Lower lobe of right lung (tissue), 2 donors: ENCODE data around the gene SLC39A9. TPM values are rescaled to one million over a fixed set of nuclear protein-coding genes. Genes with fewer than 3 reads are reported as not detected.
"Not testable (repeated sequence)": the region's sequence is repeated elsewhere in the genome, so short reads cannot be mapped to it uniquely, and the experiment has no call there.

Experiments
- ATAC-seq, 2 donors: fragments of 200-7000 bp; cut with Tn5 transposase; one replicate each; pipeline ENCODE4 v1.9.1; 2020 to 2022; ENCODE audit warnings: mild to moderate bottlenecking in 2 of 2, moderate library complexity in 2 of 2
- DNase-seq: peaks from one replicate; pipeline ENCODE4 v3.0.0-alpha.2; 2020
- H3K27ac ChIP-seq: fragments of 200-600 bp; one replicate; pipeline ENCODE4 v1.8.0; 2022
- H3K27me3 ChIP-seq: fragments of 200-600 bp; one replicate; pipeline ENCODE4 v1.8.0; 2022; ENCODE audit warnings: low read depth
- H3K36me3 ChIP-seq: fragments of 200-600 bp; one replicate; pipeline ENCODE4 v1.8.0; 2022; ENCODE audit warnings: mild to moderate bottlenecking
- H3K4me1 ChIP-seq: fragments of 200-600 bp; one replicate; pipeline ENCODE4 v1.8.0; 2022
- H3K4me3 ChIP-seq: fragments of 200-600 bp; one replicate; pipeline ENCODE4 v1.8.0; 2022; ENCODE audit warnings: mild to moderate bottlenecking
- H3K9me3 ChIP-seq: fragments of 200-600 bp; one replicate; pipeline ENCODE4 v1.8.0; 2022
- intact Hi-C: fragments of 100-400 bp; cut with DNase I; formaldehyde crosslinking; loops from one replicate; pipeline ENCODE4 v1.11.0; 2022
- total RNA-seq: library from RNA; stranded (reverse); fragmentation: NEBNext Ultra II Directional; extraction: Animal tissue kit (Norgen Biotek cat#: 25700); gene quantifications from one replicate; pipeline ENCODE4 v1.2.1, GENCODE V29; 2021
- TF ChIP-seq, protein P1 (sequence below): fragments of 200-600 bp; IDR thresholded peaks from one replicate; pipeline ENCODE4 v1.8.0; 2022; ENCODE audit warnings: antibody characterized with exemption, mild to moderate bottlenecking
- donor health status: DM: no; HTN: yes; CAD: no; lungs with severe emphysema.

Gene SLC39A9
- total RNA-seq, 1 donor from 2014 or later: 49.6 TPM

DNA sequence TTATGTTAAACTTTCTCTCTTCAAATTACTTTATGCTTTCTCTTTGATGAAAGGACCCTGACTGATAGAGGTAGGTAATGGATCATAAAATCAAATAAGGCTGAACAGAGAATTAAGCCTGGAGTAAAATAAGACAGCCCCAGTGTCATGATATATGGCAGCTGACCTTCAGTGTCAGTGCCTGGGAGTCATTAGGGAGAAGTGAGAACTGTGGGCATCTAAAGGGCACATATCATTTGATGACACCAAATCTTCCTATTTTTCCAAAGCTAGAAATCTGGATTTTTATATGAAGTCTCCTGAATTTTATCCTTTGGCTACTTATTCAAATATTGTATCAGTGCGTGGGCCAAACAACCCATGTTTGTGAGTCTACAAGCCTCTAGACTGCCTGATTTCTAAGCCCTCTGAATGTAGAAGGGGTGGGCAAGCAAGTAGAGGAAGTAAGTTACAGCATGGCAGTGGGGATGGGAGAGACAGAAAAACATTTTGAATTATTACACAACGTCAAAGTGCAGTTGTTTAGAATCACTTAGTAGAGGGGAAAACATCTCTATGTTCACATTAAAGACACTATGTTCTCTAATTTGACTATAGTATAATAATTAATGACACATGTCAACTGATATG, 10.0 kb downstream of the SLC39A9 start:
- ATAC-seq: no peak
- intact Hi-C loops: no loop called here
- Histone ChIP-seq H3K4me3 (no peak overlapping the region), H3K27ac (no peak overlapping the region), H3K27me3 (no peaks in the 10 kb centered on the region), H3K36me3 (no peaks in the 10 kb centered on the region), H3K9me3 (no peaks in the 10 kb centered on the region), H3K4me1 (no peaks in the 10 kb centered on the region)
- TF ChIP-seq, protein P1, sequence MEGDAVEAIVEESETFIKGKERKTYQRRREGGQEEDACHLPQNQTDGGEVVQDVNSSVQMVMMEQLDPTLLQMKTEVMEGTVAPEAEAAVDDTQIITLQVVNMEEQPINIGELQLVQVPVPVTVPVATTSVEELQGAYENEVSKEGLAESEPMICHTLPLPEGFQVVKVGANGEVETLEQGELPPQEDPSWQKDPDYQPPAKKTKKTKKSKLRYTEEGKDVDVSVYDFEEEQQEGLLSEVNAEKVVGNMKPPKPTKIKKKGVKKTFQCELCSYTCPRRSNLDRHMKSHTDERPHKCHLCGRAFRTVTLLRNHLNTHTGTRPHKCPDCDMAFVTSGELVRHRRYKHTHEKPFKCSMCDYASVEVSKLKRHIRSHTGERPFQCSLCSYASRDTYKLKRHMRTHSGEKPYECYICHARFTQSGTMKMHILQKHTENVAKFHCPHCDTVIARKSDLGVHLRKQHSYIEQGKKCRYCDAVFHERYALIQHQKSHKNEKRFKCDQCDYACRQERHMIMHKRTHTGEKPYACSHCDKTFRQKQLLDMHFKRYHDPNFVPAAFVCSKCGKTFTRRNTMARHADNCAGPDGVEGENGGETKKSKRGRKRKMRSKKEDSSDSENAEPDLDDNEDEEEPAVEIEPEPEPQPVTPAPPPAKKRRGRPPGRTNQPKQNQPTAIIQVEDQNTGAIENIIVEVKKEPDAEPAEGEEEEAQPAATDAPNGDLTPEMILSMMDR: no peak
- DNase-seq: no peak

DNA sequence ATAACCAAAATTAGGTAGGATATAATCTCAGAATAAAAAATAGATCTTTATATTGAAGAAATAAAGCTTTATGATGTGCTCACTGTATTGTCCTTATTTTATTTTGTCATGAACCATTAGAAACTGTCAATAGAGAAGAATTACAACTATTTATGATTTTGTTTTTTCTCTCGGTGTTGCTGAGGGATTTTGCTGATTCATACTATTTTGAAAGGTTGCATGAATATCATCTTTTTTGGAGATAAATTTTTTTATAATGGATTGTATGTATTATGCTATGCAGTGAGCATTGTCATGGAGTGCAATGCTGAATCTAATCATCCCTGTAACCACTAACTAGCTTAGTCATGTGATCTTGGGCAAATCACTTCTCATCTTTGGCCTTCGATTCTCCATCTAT, 15.0 kb downstream of the SLC39A9 start:
- intact Hi-C loops: no loop called here
- Histone ChIP-seq H3K9me3 (no peaks in the 10 kb centered on the region), H3K36me3 (no peaks in the 10 kb centered on the region), H3K27me3 (no peaks in the 10 kb centered on the region), H3K4me3 (no peak overlapping the region), H3K4me1 (no peaks in the 10 kb centered on the region), H3K27ac (no peak overlapping the region)
- TF ChIP-seq, protein P1: no peak
- ATAC-seq (no peak), DNase-seq (no peak)

DNA sequence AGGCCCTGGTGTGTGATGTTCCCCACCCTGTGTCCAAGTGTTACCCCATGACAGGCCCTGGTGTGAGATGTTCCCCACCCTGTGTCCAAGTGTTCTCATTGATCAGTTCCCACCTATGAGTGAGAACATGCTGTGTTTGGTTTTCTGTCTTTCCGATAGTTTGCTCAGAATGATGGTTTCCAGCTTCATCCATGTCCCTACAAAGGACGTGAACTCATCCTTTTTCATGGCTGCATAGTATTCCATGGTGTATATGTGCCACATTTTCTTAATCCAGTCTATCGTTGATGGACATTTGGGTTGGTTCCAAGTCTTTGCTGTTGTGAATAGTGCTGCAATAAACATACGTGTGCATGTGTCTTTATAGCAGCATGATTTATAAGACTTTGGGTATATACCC, 17.6 kb downstream of the SLC39A9 start:
- DNase-seq, intact Hi-C loops, H3K4me1 ChIP-seq, ATAC-seq, H3K36me3 ChIP-seq, H3K9me3 ChIP-seq, H3K27ac ChIP-seq, H3K4me3 ChIP-seq, H3K27me3 ChIP-seq: not testable (repeated sequence)

DNA sequence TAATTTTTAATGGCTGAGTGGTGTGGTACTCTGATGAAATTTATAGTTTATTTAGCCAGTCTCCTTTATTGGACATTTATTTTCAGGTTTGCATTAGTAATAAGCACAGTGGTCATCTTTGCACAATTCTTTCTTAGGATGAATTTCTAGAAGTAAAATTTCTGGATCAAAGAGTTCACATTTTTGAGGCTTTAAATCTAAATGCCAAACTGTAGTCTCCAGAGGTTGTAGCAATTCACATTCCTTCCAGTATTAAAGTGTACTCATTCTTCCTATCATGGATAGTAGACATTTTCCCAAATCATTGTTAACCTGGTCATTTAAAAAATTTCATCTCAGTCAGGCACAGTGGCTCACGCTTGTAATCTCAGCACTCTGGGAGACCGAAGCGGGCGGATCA, 24.8 kb downstream of the SLC39A9 start:
- TF ChIP-seq, protein P1: no peak

DNA sequence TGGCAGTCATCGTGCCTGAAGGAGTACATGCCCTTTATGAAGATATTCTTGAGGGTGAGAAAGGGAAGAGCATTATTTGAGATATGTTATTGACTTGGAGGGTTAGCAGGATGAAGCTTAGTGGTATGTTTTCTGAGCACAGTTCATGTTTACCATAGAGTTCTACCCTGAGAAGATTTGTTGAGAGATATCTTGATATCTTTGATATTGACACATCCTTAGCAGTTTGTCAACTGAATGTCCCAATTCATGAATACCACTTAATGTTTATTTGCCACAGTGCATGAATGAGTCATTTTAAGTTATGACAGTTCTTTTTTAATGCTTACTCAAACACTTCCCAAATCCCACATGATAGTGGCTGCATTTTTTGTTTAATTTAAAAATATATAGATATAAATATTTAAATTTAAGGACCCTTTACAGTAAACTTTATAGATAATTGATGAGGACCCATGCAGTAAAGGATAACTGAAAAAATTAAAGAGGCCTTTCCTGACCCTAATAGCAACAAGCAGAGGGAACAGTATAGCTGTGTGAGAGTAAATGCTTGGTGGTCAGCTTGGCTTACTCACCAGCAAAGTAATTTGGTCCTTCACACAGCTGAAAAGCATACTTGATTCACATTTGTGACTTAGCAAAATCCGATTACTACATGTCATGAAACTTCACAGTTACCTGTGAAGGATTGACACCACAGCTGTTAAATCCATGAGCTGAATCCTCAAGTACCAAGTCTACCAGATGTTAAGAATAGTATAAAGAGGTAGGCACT, 25.8 kb downstream of the SLC39A9 start:
- TF ChIP-seq, protein P1: no peak
- H3K9me3 ChIP-seq: no peaks in the 10 kb centered on the region
- no peaks in the 10 kb centered on the region for H3K4me1 ChIP-seq
- H3K27ac ChIP-seq: no peak overlapping the region
- no peaks in the 10 kb centered on the region for H3K27me3 ChIP-seq
- DNase-seq (no peak), ATAC-seq (no peak)
- intact Hi-C loops: no loop called here
- H3K4me3 ChIP-seq: no peak overlapping the region
- peaks cover 50% of the 10 kb centered on the region for H3K36me3 ChIP-seq

More for the DNA sequence above, 24.8 kb downstream of the SLC39A9 start:
- ATAC-seq: no peak
- no peak overlapping the region for H3K27ac ChIP-seq
- DNase-seq: no peak
- H3K4me1 ChIP-seq: no peaks in the 10 kb centered on the region
- no peaks in the 10 kb centered on the region for H3K27me3 ChIP-seq
- intact Hi-C loops: no loop called here
- no peak overlapping the region for H3K4me3 ChIP-seq
- peaks cover 47% of the 10 kb centered on the region for H3K36me3 ChIP-seq
- no peaks in the 10 kb centered on the region for H3K9me3 ChIP-seq

DNA sequence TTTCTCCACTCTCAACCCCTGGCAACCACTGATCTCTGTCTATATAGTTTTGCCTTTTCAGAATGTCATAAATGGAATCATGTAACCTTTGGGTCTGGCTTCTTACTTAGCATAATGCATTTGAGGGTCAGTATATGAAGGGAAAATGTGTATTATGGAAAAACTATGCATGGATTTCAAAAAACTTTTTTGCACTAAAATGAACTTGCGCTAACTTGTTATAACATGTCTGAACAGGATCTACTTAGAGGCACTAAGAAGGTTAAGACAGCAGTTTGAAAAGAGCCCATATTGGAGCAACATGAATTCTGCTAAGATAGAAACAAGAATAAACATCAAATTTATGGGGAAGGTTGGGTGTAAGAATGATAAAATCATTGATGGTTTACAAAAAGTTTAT, 29.1 kb downstream of the SLC39A9 start:
- no peaks in the 10 kb centered on the region for H3K4me1 ChIP-seq
- no peaks in the 10 kb centered on the region for H3K9me3 ChIP-seq
- TF ChIP-seq, protein P1: no peak
- DNase-seq (no peak), ATAC-seq (no peak)
- intact Hi-C loops: no loop called here
- H3K27me3 ChIP-seq: no peaks in the 10 kb centered on the region
- H3K4me3 ChIP-seq: no peak overlapping the region
- H3K27ac ChIP-seq: no peak overlapping the region
- peaks cover 50% of the 10 kb centered on the region for H3K36me3 ChIP-seq
